Vagina (tissue), 2 donors: ENCODE data around the gene DNAJC7.
A peak's percentile ranks its signal among the peaks of the same experiment; 100 is the strongest.

ENCODE experiments used
- CTCF ChIP-seq, 3 experiments: fragments of 450-650 bp in 2 of 3; fragments of 200-600 bp in 1 of 3; sonication (generic) in 1 of 3; IDR thresholded peaks; one replicate each; pipeline ENCODE4 v1.5.1; 2017 to 2019; ENCODE audit warnings: antibody characterized with exemption in 3 of 3, mild to moderate bottlenecking in 2 of 3, moderate library complexity in 2 of 3
- POLR2A ChIP-seq, 2 donors: fragments of 450-650 bp; IDR thresholded peaks; one replicate each; pipeline ENCODE4 v1.6.1; 2017; ENCODE audit warnings: antibody characterized with exemption in 2 of 2, mild to moderate bottlenecking in 2 of 2, moderate library complexity in 2 of 2

GRCh38 chr17:41930009-41930832 lies 87.0 kb downstream of the DNAJC7 start, which contains the start of gene ODAD4:
- TF ChIP-seq CTCF (IDR thresholded peaks at IDR 0.05) (peak in 1 of 3 experiments; percentile 53), POLR2A (IDR thresholded peaks at IDR 0.05) (peak in 1 of 2 donors; percentile 42)
